ENCODE measurements around the gene DNAJB9. TPM values are rescaled to one million over a fixed set of nuclear protein-coding genes. Genes with fewer than 3 reads are reported as not detected.
"Not testable (repeated sequence)": the region's sequence is repeated elsewhere in the genome, so short reads cannot be mapped to it uniquely, and the experiment has no call there.

The DNAJB9 gene
- total and polyA plus RNA-seq, 12 donors: 8.4 to 175 (median 44.9) TPM

DNA sequence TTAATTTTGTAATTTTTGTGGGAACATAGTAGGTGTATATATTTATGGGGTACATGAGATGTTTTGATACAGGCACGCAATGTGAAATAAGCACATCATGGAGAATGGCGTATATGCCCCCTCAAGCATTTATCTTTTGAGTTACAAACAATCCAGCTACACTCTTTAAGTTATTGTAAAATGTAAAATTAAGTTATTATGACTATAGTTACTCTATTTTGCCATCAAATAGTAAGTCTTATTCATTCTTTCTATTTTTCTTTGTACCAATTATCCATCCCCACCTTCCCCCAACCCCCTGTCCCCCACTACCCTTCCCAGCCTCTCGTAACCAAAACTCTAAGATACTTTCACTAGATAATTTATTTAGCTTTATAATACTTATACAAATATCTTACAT is 36.0 kb upstream of the DNAJB9 start:
- H3K4me1 ChIP-seq (replicated peaks in 1 of 2): no peaks in the 10 kb centered on the region
- H3K27ac ChIP-seq: no peak overlapping the region
- intact Hi-C loops (cut with DNase I): no loop called here
- H3K27me3 ChIP-seq: no peaks in the 10 kb centered on the region
- TF ChIP-seq POLR2A (IDR thresholded peaks at IDR 0.05): no peak
- TF ChIP-seq, protein P1, sequence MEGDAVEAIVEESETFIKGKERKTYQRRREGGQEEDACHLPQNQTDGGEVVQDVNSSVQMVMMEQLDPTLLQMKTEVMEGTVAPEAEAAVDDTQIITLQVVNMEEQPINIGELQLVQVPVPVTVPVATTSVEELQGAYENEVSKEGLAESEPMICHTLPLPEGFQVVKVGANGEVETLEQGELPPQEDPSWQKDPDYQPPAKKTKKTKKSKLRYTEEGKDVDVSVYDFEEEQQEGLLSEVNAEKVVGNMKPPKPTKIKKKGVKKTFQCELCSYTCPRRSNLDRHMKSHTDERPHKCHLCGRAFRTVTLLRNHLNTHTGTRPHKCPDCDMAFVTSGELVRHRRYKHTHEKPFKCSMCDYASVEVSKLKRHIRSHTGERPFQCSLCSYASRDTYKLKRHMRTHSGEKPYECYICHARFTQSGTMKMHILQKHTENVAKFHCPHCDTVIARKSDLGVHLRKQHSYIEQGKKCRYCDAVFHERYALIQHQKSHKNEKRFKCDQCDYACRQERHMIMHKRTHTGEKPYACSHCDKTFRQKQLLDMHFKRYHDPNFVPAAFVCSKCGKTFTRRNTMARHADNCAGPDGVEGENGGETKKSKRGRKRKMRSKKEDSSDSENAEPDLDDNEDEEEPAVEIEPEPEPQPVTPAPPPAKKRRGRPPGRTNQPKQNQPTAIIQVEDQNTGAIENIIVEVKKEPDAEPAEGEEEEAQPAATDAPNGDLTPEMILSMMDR (IDR thresholded peaks at IDR 0.05): no peak
- H3K4me3 ChIP-seq: no peak overlapping the region
- H3K9me3 ChIP-seq (replicated peaks in 1 of 3): no peaks in the 10 kb centered on the region
- DNase-seq: no peak
- WGBS, 4 donors: 93 to 99% (median 99%) methylated on average over 3 of the region's 3 CpGs
- no peaks in the 10 kb centered on the region for H3K36me3 ChIP-seq (replicated peaks in 1 of 2)

DNA sequence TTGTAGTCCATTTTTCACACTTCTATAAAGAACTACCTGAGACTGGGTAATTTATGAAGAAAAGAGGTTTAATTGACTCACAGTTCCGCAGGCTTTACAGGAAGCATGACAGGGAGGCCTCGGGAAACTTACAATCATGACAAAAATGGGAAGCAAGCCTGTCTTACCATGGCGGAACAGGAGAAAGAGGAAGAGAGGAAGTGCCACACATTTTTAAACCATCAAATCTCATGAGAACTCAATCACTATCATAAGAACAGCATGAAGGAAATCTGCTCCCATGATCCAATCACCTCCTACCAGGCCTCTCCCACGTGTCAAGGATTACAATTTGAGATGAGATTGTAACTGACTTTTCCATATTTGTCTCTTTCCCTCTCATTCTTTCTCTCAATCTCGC is 34.4 kb upstream of the DNAJB9 start:
- Histone ChIP-seq H3K4me3 (no peak overlapping the region), H3K27ac (no peak overlapping the region), H3K27me3 (no peaks in the 10 kb centered on the region), H3K9me3 (replicated peaks in 1 of 3) (no peaks in the 10 kb centered on the region), H3K36me3 (replicated peaks in 1 of 2) (no peaks in the 10 kb centered on the region), H3K4me1 (replicated peaks in 1 of 2) (no peaks in the 10 kb centered on the region)
- intact Hi-C loops (cut with DNase I): no loop called here
- TF ChIP-seq POLR2A (IDR thresholded peaks at IDR 0.05): no peak
- DNase-seq: no peak
- WGBS, 4 donors: 59 to 81% (median 75%) methylated on average over 5 of the region's 5 CpGs

DNA sequence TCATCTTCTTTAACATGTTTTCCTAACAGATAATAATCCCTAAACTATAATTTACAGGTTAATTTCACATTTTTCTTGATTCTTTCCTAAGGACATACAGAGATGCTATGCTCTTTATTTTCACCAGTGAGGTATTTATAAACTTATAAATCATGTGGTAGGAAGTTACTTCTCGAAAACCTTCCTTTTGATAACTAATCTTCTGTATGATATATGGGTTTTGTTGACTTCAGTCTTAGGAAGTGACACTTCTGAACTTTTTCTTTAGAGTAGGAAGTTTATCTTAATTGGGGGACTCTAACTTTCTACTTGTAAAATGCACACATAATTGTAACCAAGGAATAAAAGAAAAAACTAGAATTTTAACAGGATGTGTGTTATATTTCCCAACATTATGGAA is 33.9 kb upstream of the DNAJB9 start:
- DNase-seq: no peak
- Histone ChIP-seq H3K27me3 (no peaks in the 10 kb centered on the region), H3K4me3 (no peak overlapping the region), H3K27ac (no peak overlapping the region), H3K36me3 (replicated peaks in 1 of 2) (no peaks in the 10 kb centered on the region), H3K4me1 (replicated peaks in 1 of 2) (no peaks in the 10 kb centered on the region), H3K9me3 (replicated peaks in 1 of 3) (no peaks in the 10 kb centered on the region)
- TF ChIP-seq POLR2A (IDR thresholded peaks at IDR 0.05): no peak
- TF ChIP-seq, protein P1 (IDR thresholded peaks at IDR 0.05): no peak
- WGBS, 4 donors: 53 to 77% (median 57%) methylated on average over 1 of the region's 1 CpG
- intact Hi-C loops (cut with DNase I): no loop called here

DNA sequence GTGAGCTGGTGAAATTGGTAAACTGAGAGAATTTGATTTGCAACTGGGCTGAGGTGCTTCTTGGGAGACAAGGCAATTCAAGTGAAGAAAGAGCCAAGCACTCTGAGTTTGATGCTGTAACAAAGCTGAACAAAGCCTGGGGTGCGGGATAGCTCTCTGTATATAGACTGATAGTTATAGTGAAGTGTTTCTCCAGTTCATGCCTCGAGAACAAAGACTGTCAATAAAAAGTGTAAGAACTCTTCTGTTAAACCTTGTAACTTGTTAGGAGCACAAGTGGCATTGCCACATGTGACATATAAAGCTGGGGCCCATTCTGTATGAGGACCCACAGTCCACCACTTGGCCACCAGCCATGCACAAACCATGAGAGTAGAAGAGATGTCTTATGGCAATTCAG is 32.4 kb upstream of the DNAJB9 start:
- no peaks in the 10 kb centered on the region for H3K36me3 ChIP-seq (replicated peaks in 1 of 2)
- no peak overlapping the region for H3K27ac ChIP-seq
- TF ChIP-seq, protein P1 (IDR thresholded peaks at IDR 0.05): no peak
- TF ChIP-seq POLR2A (IDR thresholded peaks at IDR 0.05): no peak
- no peaks in the 10 kb centered on the region for H3K9me3 ChIP-seq (replicated peaks in 1 of 3)
- no peak overlapping the region for H3K4me3 ChIP-seq
- no peaks in the 10 kb centered on the region for H3K4me1 ChIP-seq (replicated peaks in 1 of 2)
- intact Hi-C loops (cut with DNase I): no loop called here
- WGBS, 4 donors: 79 to 90% (median 87%) methylated on average over 2 of the region's 2 CpGs
- no peak for DNase-seq
- no peaks in the 10 kb centered on the region for H3K27me3 ChIP-seq

DNA sequence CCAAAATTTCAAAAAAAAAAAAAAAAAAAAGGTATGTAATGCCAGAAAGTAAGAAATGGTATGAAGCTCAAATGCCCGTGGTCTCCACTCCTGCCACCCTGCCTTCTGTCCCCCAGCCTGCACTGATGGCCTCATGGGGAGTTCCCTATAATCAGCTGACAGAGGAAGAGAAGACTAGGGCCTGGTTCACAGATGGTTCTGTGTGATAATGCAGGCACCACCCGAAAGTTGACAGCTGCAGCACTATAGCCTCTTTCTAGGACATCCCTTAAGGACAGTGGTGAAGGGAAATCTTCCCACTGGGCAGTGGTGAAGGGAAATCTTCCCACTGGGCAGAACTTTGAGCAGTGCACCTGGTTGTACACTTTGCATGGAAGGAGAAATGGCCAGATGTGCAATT is 31.4 kb upstream of the DNAJB9 start:
- H3K9me3 ChIP-seq (replicated peaks in 1 of 3); H3K4me3 ChIP-seq; H3K4me1 ChIP-seq (replicated peaks in 1 of 2); H3K27me3 ChIP-seq; intact Hi-C loops (cut with DNase I); DNase-seq; H3K27ac ChIP-seq; H3K36me3 ChIP-seq (replicated peaks in 1 of 2): not testable (repeated sequence)
- WGBS, 4 donors: 63 to 88% (median 73%) methylated on average over 2 of the region's 2 CpGs

DNA sequence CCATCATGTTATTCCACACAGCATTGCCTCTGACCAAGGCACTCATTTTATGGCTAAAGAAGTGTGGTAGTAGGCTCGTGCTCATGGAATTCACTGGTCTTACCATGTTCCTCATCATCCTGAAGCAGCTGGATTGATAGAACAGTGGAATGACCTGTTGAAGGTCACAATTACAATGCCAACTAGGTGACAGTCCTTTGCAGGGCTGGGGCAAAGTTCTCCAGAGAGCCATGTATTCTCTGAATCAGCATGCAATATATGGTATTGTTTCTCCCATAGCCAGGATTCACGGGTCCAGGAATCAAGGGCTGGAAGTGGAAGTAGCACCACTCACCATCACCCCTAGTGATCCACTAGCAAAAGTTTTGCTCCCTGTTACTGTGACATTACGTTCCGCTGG is 31.0 kb upstream of the DNAJB9 start:
- H3K27ac ChIP-seq; H3K4me3 ChIP-seq; intact Hi-C loops (cut with DNase I); H3K27me3 ChIP-seq; H3K36me3 ChIP-seq (replicated peaks in 1 of 2); DNase-seq; H3K4me1 ChIP-seq (replicated peaks in 1 of 2); H3K9me3 ChIP-seq (replicated peaks in 1 of 3): not testable (repeated sequence)
- WGBS, 4 donors: 91 to 95% (median 93%) methylated on average over 4 of the region's 4 CpGs
